ACC112 (cell line): ENCODE data around the gene DRG2.

Experiments
- H2AFZ ChIP-seq: fragments of 200-600 bp; sonication (generic); one replicate; pipeline ENCODE4 v1.6.0; 2017; ENCODE audit warnings: antibody characterized with exemption, low read length; ENCODE audit not compliant: unreplicated experiment
- H3K27ac ChIP-seq: fragments of 200-600 bp; sonication (generic); 2 replicates; pipeline ENCODE4 v1.5.1; 2014; ENCODE audit warnings: low read depth, mild to moderate bottlenecking, antibody characterized with exemption, low read length, moderate library complexity
- H3K27me3 ChIP-seq: fragments of 200-600 bp; sonication (generic); 2 replicates; pipeline ENCODE4 v1.6.1; 2014; ENCODE audit warnings: mild to moderate bottlenecking, antibody characterized with exemption, low read length, moderate library complexity, mixed read lengths; ENCODE audit not compliant: insufficient read depth
- H3K36me3 ChIP-seq: fragments of 200-600 bp; sonication (generic); 2 replicates; pipeline ENCODE4 v1.6.1; 2016; ENCODE audit warnings: mild to moderate bottlenecking, antibody characterized with exemption, low read length, moderate library complexity, mixed read lengths; ENCODE audit not compliant: insufficient read depth
- H3K4me1 ChIP-seq: fragments of 200-600 bp; sonication (generic); one replicate; pipeline ENCODE4 v1.6.1; 2016; ENCODE audit warnings: low read length, mixed read lengths; ENCODE audit not compliant: insufficient read depth, unreplicated experiment, control insufficient read depth
- H3K4me3 ChIP-seq: fragments of 200-600 bp; sonication (generic); 2 replicates; pipeline ENCODE4 v1.5.1; 2014; ENCODE audit warnings: mild to moderate bottlenecking, low read depth, low read length
- H3K79me2 ChIP-seq: fragments of 200-600 bp; sonication (generic); one replicate; pipeline ENCODE4 v1.6.0; 2016; ENCODE audit warnings: low read length; ENCODE audit not compliant: control insufficient read depth, unreplicated experiment, insufficient read depth

DRG2 gene

DNA sequence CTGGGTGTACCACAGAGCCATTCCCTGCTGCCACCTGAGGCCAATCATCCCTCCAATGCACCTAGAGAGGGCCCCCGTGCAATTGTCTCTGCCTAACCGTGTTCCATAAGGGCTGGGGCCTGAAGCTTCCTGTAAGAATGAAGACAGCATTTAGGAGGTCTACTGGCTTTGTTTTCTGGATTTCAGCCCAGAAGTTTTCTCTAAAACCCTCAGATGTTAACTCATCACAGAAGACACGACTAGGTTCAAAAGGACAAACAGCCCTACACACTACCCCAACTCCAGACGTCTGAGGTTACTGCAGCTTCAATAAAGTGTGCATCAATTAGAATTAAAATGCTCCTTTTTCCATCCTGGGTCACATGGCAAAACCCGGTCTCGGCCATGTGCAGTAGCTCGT, 10.8 kb upstream of the DRG2 start:
- H3K27ac ChIP-seq, result no peak overlapping the region
- no peaks in the 10 kb centered on the region for H3K4me1 ChIP-seq
- no peak overlapping the region for H3K4me3 ChIP-seq
- H3K36me3 ChIP-seq, result no peaks in the 10 kb centered on the region
- 0 out of 2 replicates have a peak, but pooled peaks cover 5% of the 10 kb centered on the region for H3K27me3 ChIP-seq
- no peak overlapping the region for H2AFZ ChIP-seq
- H3K79me2 ChIP-seq, result no peaks in the 10 kb centered on the region

DNA sequence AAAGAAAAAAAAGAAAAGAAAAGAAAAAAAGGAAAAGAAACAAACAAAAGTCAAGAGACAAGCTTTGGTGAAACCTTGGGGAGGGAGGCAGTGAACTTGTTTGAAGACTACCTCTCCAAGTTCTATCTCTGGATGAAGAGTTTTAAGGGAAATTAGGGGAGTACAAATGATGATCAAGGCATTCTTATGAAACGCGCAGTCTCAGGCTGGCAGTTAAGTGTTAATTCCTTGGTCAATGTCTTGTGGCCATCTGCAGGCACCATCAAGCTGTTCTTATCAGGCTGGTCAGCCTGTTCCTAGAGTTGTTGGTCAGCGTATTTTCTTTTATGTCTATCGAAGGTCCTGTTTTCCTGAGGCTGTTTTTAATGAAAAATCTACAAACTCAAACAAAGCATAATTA, 8.2 kb upstream of the DRG2 start:
- Histone ChIP-seq H3K27me3 (0 out of 2 replicates have a peak, but pooled peaks cover 5% of the 10 kb centered on the region), H3K27ac (no peak overlapping the region), H3K79me2 (no peaks in the 10 kb centered on the region), H3K4me3 (no peak overlapping the region), H3K36me3 (no peaks in the 10 kb centered on the region), H2AFZ (no peak overlapping the region), H3K4me1 (no peaks in the 10 kb centered on the region)

GRCh38 chr17:18084256-18084655, 3.5 kb upstream of the DRG2 start:
- no peaks in the 10 kb centered on the region for H3K27me3 ChIP-seq
- no peaks in the 10 kb centered on the region for H3K36me3 ChIP-seq
- H3K4me1 ChIP-seq, result peaks cover 6% of the 10 kb centered on the region
- H3K27ac ChIP-seq, result no peak overlapping the region
- no peak overlapping the region for H2AFZ ChIP-seq
- H3K79me2 ChIP-seq, result peaks cover 13% of the 10 kb centered on the region
- no peak overlapping the region for H3K4me3 ChIP-seq

- no peak overlapping the region for H3K4me3 ChIP-seq
- no peak overlapping the region for H3K27ac ChIP-seq
- H3K4me1 ChIP-seq, result peaks cover 9% of the 10 kb centered on the region
- no peaks in the 10 kb centered on the region for H3K27me3 ChIP-seq
- peaks cover 3% of the 10 kb centered on the region; the same call in 1 of the 2 replicates for H3K36me3 ChIP-seq
- H3K79me2 ChIP-seq, result peaks cover 19% of the 10 kb centered on the region
- H2AFZ ChIP-seq, result no peak overlapping the region
Observed at GRCh38 chr17:18089613-18090012, 1.9 kb downstream of the DRG2 start.

DNA sequence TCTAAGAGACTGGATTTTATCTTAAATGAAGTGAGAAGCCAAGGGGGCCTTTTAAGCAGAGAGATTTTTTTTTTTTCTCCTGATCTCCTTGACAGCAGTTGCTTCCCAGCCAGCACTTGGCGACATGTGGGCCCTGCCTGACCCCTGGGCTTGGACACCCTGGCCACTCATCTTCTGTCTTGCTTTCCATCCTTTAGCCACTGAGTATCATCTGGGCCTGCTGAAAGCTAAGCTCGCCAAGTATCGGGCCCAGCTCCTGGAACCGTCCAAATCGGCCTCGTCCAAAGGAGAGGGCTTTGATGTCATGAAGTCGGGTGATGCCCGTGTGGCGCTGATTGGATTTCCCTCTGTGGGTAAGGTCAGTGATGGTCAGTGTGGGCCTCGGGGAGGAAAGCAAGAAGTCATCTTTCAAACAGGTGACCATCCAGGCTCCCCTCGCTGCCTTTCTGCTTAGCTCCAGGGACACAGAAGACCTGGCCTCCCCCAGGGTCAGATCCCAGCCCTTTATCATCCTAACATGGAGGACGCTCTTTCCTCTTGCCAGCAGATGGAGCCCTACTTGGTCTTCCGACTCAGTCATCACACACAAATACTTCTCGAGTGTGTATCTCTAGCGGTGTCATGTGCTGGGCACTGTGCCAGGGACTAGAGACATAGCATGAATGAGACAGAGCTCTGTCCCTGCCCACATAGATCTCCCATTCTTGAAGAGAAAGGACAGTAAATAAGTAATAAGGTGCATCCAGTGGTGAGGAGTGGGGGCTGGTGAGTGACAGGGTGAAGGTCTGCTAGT, 6.1 kb downstream of the DRG2 start:
- Histone ChIP-seq H3K36me3 (peaks cover 3% of the 10 kb centered on the region; the same call in 1 of the 2 replicates), H2AFZ (no peak overlapping the region), H3K27ac (no peak overlapping the region)

GRCh38 chr17:18094409-18094807, 6.7 kb downstream of the DRG2 start:
- Histone ChIP-seq H3K36me3 (peaks cover 3% of the 10 kb centered on the region; the same call in 1 of the 2 replicates), H3K27me3 (no peaks in the 10 kb centered on the region), H3K27ac (no peak overlapping the region), H3K79me2 (peaks cover 4% of the 10 kb centered on the region), H2AFZ (no peak overlapping the region), H3K4me1 (peaks cover 3% of the 10 kb centered on the region), H3K4me3 (no peak overlapping the region)

More for the DNA sequence above, 6.1 kb downstream of the DRG2 start:
- Histone ChIP-seq H3K4me3 (no peak overlapping the region), H3K27me3 (no peaks in the 10 kb centered on the region), H3K79me2 (peaks cover 8% of the 10 kb centered on the region), H3K4me1 (peaks cover 5% of the 10 kb centered on the region)

DNA sequence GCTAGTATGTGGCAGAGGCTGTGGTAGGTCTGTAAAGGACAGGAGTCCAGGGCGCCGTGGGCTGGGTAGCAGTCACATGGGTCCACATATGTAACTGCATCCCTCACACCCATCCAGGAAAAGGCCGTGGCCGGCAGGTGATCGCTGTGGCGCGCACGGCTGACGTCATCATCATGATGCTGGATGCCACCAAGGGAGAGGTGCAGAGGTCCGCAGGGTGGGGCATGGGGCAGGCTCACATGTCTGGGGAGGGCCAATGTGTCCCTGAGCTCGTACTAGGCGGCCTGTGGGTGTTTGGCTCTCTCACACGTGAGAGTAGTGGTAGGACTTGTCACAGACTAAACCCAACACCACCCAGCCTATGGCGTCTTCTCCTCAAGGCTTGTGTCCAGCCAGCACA, 11.8 kb downstream of the DRG2 start:
- Histone ChIP-seq H3K36me3 (no peaks in the 10 kb centered on the region), H3K4me3 (no peak overlapping the region), H3K4me1 (no peaks in the 10 kb centered on the region)

DNA sequence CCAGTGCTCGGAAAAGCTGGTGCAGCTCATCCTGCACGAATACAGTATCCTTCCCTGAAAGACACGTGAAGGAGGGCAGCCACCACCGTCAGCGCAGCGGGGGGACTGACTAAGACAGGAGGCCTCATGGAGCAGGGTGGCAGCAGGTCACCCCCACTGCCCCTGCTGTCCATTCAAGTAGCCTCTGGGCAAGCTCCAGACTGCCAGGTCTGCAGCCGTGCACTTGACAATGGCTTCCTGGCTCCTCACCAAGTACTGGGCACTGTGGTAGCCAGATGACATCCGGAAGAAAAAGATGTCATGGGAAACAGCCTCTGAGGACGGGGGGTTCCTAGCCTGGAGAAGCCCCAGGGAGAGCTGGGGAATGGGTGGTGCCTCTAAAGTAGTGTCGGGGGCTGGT, 12.9 kb downstream of the DRG2 start:
- Histone ChIP-seq H3K4me3 (no peak overlapping the region), H3K4me1 (no peaks in the 10 kb centered on the region), H2AFZ (no peak overlapping the region), H3K36me3 (no peaks in the 10 kb centered on the region), H3K27ac (no peak overlapping the region), H3K79me2 (no peaks in the 10 kb centered on the region), H3K27me3 (no peaks in the 10 kb centered on the region)

More for the DNA sequence above, 11.8 kb downstream of the DRG2 start:
- H3K27me3 ChIP-seq, result no peaks in the 10 kb centered on the region
- no peak overlapping the region for H2AFZ ChIP-seq
- H3K27ac ChIP-seq, result no peak overlapping the region
- H3K79me2 ChIP-seq, result no peaks in the 10 kb centered on the region

DNA sequence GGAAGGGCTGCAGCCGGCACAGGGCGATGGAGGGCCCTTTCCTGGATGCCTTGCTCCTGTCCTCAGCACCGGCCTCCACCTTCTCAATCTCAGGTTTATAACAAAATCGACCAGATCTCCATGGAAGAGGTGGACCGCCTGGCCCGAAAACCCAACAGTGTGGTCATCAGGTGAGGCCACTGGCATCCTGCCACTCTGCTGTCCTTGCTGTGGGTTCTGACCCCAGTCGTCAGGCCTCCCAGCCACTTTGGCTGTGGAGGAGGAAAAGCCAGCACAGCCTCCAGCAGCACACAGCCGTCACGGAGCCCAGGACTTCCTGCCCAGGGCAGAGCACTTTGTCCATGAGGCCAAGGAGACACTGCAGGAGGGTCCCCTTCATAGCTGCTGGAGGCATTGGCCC, 14.1 kb downstream of the DRG2 start:
- H3K27ac ChIP-seq, result no peak overlapping the region
- H2AFZ ChIP-seq, result no peak overlapping the region
- H3K4me3 ChIP-seq, result no peak overlapping the region
- H3K36me3 ChIP-seq, result no peaks in the 10 kb centered on the region
- H3K4me1 ChIP-seq, result no peaks in the 10 kb centered on the region
- no peaks in the 10 kb centered on the region for H3K27me3 ChIP-seq
- no peaks in the 10 kb centered on the region for H3K79me2 ChIP-seq

GRCh38 chr17:18102640-18103039, 14.9 kb downstream of the DRG2 start:
- Histone ChIP-seq H2AFZ (no peak overlapping the region), H3K27ac (no peak overlapping the region), H3K79me2 (no peaks in the 10 kb centered on the region), H3K36me3 (no peaks in the 10 kb centered on the region), H3K4me1 (no peaks in the 10 kb centered on the region), H3K4me3 (no peak overlapping the region), H3K27me3 (no peaks in the 10 kb centered on the region)

DNA sequence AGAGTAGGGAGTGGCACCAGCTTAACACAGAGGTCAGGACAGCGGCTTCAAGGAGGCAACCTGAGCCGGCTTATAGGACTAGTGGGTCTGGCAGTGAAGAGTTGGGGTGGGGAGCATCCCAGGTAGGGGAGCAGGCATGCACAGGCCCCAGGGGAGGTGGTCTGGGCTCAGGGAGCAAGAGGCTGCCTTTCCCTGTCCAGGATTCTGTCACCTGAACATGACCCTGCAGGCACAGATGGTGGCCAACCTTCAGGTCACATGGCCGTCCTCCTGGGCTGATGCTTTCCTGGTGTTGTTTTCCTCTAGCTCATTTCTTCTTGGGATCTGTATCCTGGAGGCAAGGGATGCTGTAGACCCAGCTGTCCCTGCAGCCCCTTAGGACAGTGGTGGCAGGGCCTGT, 17.3 kb downstream of the DRG2 start:
- H3K27ac ChIP-seq, result no peak overlapping the region
- H3K4me1 ChIP-seq, result no peaks in the 10 kb centered on the region
- H3K79me2 ChIP-seq, result no peaks in the 10 kb centered on the region
- no peaks in the 10 kb centered on the region for H3K36me3 ChIP-seq
- no peak overlapping the region for H3K4me3 ChIP-seq
- H3K27me3 ChIP-seq, result no peaks in the 10 kb centered on the region
- H2AFZ ChIP-seq, result no peak overlapping the region
